HepG2 (cell line): ENCODE measurements around the gene STYX. TPM values are rescaled to one million over a fixed set of nuclear protein-coding genes. Genes with fewer than 3 reads are reported as not detected.

Experiments used
- polyA plus RNA-seq, 8 experiments: library from polyadenylated mRNA; depleted of rRNA in 3 of 8; stranded (reverse) in 7 of 8; unstranded in 1 of 8; fragments of >200 nt; fragmentation: Illumina TruSeq in 4 of 8; extraction: Trizol in 4 of 8; gene quantifications; 2 replicates each; pipeline versions ENCODE4 v1.2.1 to v1.2.3, GENCODE V29; 2011 to 2016; ENCODE audit warnings: low read depth in 4 of 8, missing spikeins in 1 of 8, mixed read lengths in 1 of 8; ENCODE audit not compliant: insufficient read depth in 1 of 8
- small RNA-seq, 3 experiments: library from RNA; depleted of rRNA; stranded (forward); fragments of <200 nt; gene quantifications; one replicate each; pipeline ENCODE3, GENCODE V24; 2012; ENCODE audit warnings: low read depth in 2 of 3, low replicate concordance in 1 of 3; ENCODE audit not compliant: insufficient read length in 3 of 3, insufficient read depth in 2 of 3
- total RNA-seq, 5 experiments: library from RNA; depleted of rRNA; stranded (reverse); fragments of >200 nt; fragmentation: Illumina TruSeq; extraction: Trizol; gene quantifications; 2 replicates each; pipeline ENCODE4 v1.2.3, GENCODE V29; 2016; ENCODE audit warnings: low read depth in 1 of 5

The STYX gene
- total and polyA plus RNA-seq, 2 of the 13 experiments (the other 11 are each of a cell fraction or from before 2014, with no cell fraction given), result 6.6 to 10.9 TPM

Small RNA genes within 50 kb of the gene (small RNA-seq; reads per million reads assigned to genes)
- gene AL139317.2, result 0 reads per million in 3 experiments

Other genes with a start within 250 kb of the STYX start
- gene TXNDC16, start 177.7 kb upstream of the STYX start, total RNA-seq (2016; rRNA removed; fragmentation: Illumina TruSeq; extraction: Trizol), result 4.3 and 6.2 TPM in 2 replicates
- gene TXNDC16, start 177.7 kb upstream of the STYX start, polyA plus RNA-seq (2011; rRNA removed), result 3.4 and 4.6 TPM in 2 replicates
- gene GPR137C, start 177.3 kb upstream of the STYX start, total RNA-seq (2016; rRNA removed; fragmentation: Illumina TruSeq; extraction: Trizol), result 0.51 TPM in 2 replicates
- 0.24 and 0.34 TPM in 2 replicates for gene GPR137C, start 177.3 kb upstream of the STYX start, polyA plus RNA-seq (2011; rRNA removed)
- gene ERO1A, start 34.6 kb upstream of the STYX start, total RNA-seq (2016; rRNA removed; fragmentation: Illumina TruSeq; extraction: Trizol), result 39.5 and 60.3 TPM in 2 replicates
- 110 and 137 TPM in 2 replicates for gene ERO1A, start 34.6 kb upstream of the STYX start, polyA plus RNA-seq (2011; rRNA removed)
- 210 and 318 TPM in 2 replicates for gene PSMC6, start 23.0 kb upstream of the STYX start, total RNA-seq (2016; rRNA removed; fragmentation: Illumina TruSeq; extraction: Trizol)
- 67.6 and 90.0 TPM in 2 replicates for gene PSMC6, start 23.0 kb upstream of the STYX start, polyA plus RNA-seq (2011; rRNA removed)
- gene GNPNAT1, start 61.4 kb downstream of the STYX start, total RNA-seq (2016; rRNA removed; fragmentation: Illumina TruSeq; extraction: Trizol), result 54.9 and 89.6 TPM in 2 replicates
- 28.6 and 38.3 TPM in 2 replicates for gene GNPNAT1, start 61.4 kb downstream of the STYX start, polyA plus RNA-seq (2011; rRNA removed)
- gene FERMT2, start 220.9 kb downstream of the STYX start, total RNA-seq (2016; rRNA removed; fragmentation: Illumina TruSeq; extraction: Trizol), result 60.4 and 86.5 TPM in 2 replicates
- 25.1 and 36.2 TPM in 2 replicates for gene FERMT2, start 220.9 kb downstream of the STYX start, polyA plus RNA-seq (2011; rRNA removed)